NB4 (cell line): ENCODE results near the gene DCAF6.

Source experiments
- DNase-seq: peaks from one replicate; pipeline ENCODE4 v3.0.0; 2010; ENCODE audit warnings: low read depth
- H3K4me3 ChIP-seq: one replicate; pipeline ENCODE4 v1.5.1; 2011; ENCODE audit warnings: mild to moderate bottlenecking, low read depth, low read length, moderate library complexity
- CTCF ChIP-seq: IDR thresholded peaks from one replicate; pipeline ENCODE4 v1.5.1; 2012; ENCODE audit warnings: low read depth, low read length
- MAX ChIP-seq: IDR thresholded peaks from 2 replicates; pipeline ENCODE4 v1.6.1; 2011; ENCODE audit warnings: low read depth, low read length
- MYC ChIP-seq: IDR thresholded peaks from 2 replicates; pipeline ENCODE4 v1.6.1; 2011; ENCODE audit warnings: low read depth, low read length
- POLR2A ChIP-seq: IDR thresholded peaks from 2 replicates; pipeline ENCODE4 v1.6.1; 2011; ENCODE audit warnings: mild to moderate bottlenecking; ENCODE audit not compliant: insufficient read length; ENCODE audit errors: extremely low read depth

Gene DCAF6

DNA sequence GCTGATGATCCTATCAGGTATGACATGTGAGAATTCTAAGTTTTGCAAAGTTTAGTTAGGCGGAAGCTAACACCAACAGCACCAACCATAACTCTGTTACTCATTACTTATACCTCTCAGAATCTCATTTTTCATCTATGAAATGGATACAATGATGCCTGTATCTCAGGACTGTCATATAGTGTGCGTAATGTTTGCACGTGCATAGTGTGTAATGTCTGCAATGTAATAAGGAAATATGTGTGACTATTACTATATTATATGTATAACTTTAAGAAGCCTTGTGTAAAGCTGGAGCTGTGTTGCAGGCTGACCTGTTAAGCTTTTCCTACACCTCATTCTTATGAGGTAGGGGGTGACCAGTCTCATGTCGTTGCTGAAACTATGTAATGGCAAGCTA is 35.6 kb upstream of the DCAF6 start:
- DNase-seq: no peak
- H3K4me3 ChIP-seq: no peak overlapping the region
- TF ChIP-seq CTCF (no peak), MYC (no peak), MAX (no peak), POLR2A (no peak)

GRCh38 chr1:167904652-167905130 is 31.8 kb upstream of the DCAF6 start:
- no peak overlapping the region for H3K4me3 ChIP-seq
- no peak for TF ChIP-seq CTCF
- no peak for TF ChIP-seq MAX
- no peak for TF ChIP-seq MYC
- TF ChIP-seq POLR2A: no peak
- DNase-seq: peak; percentile 21

GRCh38 chr1:167905182-167905581 is 31.3 kb upstream of the DCAF6 start:
- H3K4me3 ChIP-seq: no peak overlapping the region
- TF ChIP-seq POLR2A: no peak
- TF ChIP-seq MAX: no peak
- TF ChIP-seq MYC: no peak
- no peak for TF ChIP-seq CTCF
- peak; percentile 78 for DNase-seq

GRCh38 chr1:167905671-167906070 is 30.8 kb upstream of the DCAF6 start:
- no peak overlapping the region for H3K4me3 ChIP-seq
- TF ChIP-seq CTCF: no peak
- TF ChIP-seq MYC: no peak
- no peak for TF ChIP-seq MAX
- TF ChIP-seq POLR2A: no peak
- peak; percentile 38 for DNase-seq

DNA sequence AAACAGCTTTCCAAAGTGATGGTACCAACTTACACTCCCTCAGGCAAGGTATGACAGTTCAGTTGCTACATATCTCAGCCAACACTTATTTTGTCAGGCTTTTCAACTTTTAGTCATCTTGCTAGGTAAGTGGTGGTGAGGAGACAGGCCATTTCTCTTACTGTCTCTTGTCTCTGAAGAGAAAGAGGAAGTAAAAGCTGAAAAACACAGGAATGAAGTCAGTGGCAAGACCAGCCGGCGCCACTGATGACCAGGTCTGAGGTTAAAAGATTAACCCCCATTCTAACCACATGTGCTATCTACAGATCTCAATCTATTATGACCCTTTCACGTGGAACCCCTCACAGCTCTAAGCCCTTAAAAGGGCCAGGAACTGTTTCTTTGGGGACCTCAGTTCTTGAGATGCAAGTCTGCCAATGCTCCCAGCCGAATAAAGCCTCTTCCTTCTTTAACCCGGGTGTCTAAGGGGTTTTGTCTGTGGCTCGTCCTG is 26.7 kb upstream of the DCAF6 start:
- H3K4me3 ChIP-seq: no peak overlapping the region
- TF ChIP-seq MAX (no peak), POLR2A (no peak), CTCF (no peak), MYC (no peak)
- DNase-seq: peak; percentile 12

DNA sequence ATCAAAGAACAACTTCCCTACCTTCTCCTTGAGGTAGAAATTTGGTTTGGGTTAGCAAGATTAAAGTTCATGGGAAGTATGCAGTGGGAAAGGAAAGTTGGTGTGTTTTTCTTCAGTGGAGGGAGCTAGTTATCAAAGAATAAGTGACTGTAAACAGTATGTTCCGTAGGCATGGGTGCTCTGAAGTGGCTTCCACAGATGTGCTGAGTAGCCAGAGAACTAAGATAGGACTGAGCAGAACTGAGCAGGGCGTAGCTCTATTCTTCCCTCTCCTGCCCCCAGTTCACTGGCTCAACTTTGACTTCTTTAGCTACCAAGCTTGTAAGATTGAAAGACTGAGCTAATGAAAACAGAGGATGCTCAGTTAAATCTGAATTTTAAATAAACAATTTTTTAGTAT is 26.0 kb upstream of the DCAF6 start:
- TF ChIP-seq MYC (no peak), MAX (no peak), POLR2A (no peak), CTCF (no peak)
- H3K4me3 ChIP-seq: no peak overlapping the region
- DNase-seq: no peak
